SU-DHL-6 (cell line): ENCODE data around the gene SUCO.

Experiments
- H2AFZ ChIP-seq: fragments of 200-600 bp; sonication (generic); 2 replicates; pipeline ENCODE4 v1.6.1; 2014; ENCODE audit warnings: low read depth, mild to moderate bottlenecking, moderate library complexity, mixed read lengths, antibody characterized with exemption, low read length; ENCODE audit not compliant: severe bottlenecking
- H3F3A ChIP-seq: fragments of 200-600 bp; shearing (Covaris generic); 2 replicates; pipeline ENCODE4 v1.6.0; 2016; ENCODE audit warnings: antibody characterized with exemption, mild to moderate bottlenecking; ENCODE audit not compliant: insufficient read depth
- H3K27ac ChIP-seq: fragments of 200-600 bp; sonication (generic); 2 replicates; pipeline ENCODE4 v1.5.1; 2016; ENCODE audit warnings: low read depth, mild to moderate bottlenecking, low read length, moderate library complexity, mixed read lengths
- H3K27me3 ChIP-seq: fragments of 200-600 bp; sonication (generic), shearing (Covaris generic); 2 replicates; pipeline ENCODE4 v1.6.0; 2014; ENCODE audit warnings: mild to moderate bottlenecking, low read length
- H3K36me3 ChIP-seq: fragments of 200-600 bp; sonication (generic); 2 replicates; pipeline ENCODE4 v1.6.1; 2014; ENCODE audit warnings: mild to moderate bottlenecking, low read length, mixed read lengths
- H3K4me2 ChIP-seq: fragments of 300-600, 200-600 bp; shearing (Covaris generic), sonication (generic); 2 replicates; pipeline ENCODE4 v1.6.0; 2014; ENCODE audit warnings: low read length, low read depth, mild to moderate bottlenecking; ENCODE audit not compliant: poor library complexity, severe bottlenecking
- H3K4me3 ChIP-seq: fragments of 200-600 bp; sonication (generic); 2 replicates; pipeline ENCODE4 v1.5.1; 2014; ENCODE audit warnings: antibody characterized with exemption, low read length, mild to moderate bottlenecking, mixed read lengths; ENCODE audit not compliant: insufficient read depth, poor library complexity, severe bottlenecking
- H3K79me2 ChIP-seq: fragments of 200-600 bp; sonication (generic); 2 replicates; pipeline ENCODE4 v1.6.1; 2014; ENCODE audit warnings: mild to moderate bottlenecking, low read length, moderate library complexity; ENCODE audit not compliant: insufficient read depth
- H3K9ac ChIP-seq: fragments of 200-600 bp; sonication (generic); 2 replicates; pipeline ENCODE4 v1.7.0; 2014; ENCODE audit warnings: mild to moderate bottlenecking, low read length
- H3K9me2 ChIP-seq: fragments of 200-600 bp; sonication (generic); replicated peaks from 2 replicates; pipeline ENCODE4 v1.6.1; 2014; ENCODE audit warnings: low read length; ENCODE audit not compliant: insufficient read depth
- H3K9me3 ChIP-seq: fragments of 200-600 bp; sonication (generic); 2 replicates; pipeline ENCODE4 v1.6.1; 2014; ENCODE audit warnings: low read length, mixed read lengths; ENCODE audit not compliant: insufficient read depth
- H4K20me1 ChIP-seq: fragments of 200-600 bp; sonication (generic); 2 replicates; pipeline ENCODE4 v1.6.1; 2014; ENCODE audit warnings: low read depth, mild to moderate bottlenecking, antibody characterized with exemption, low read length, moderate library complexity, mixed read lengths
- EZH2phosphoT487 ChIP-seq: fragments of 200-600 bp; sonication (generic), shearing (Covaris generic); conservative IDR thresholded peaks from 2 replicates; pipeline ENCODE4 v1.6.1; 2018; ENCODE audit warnings: mild to moderate bottlenecking, antibody characterized with exemption, low read length, moderate library complexity, mixed read lengths
- TF ChIP-seq, protein P1 (sequence below): fragments of 200-600 bp; sonication (generic); IDR thresholded peaks from one replicate; pipeline ENCODE4 v1.5.1; 2017; ENCODE audit warnings: antibody characterized with exemption, mild to moderate bottlenecking, low read length, moderate library complexity; ENCODE audit not compliant: insufficient read depth, poor library complexity, severe bottlenecking

The SUCO gene

DNA sequence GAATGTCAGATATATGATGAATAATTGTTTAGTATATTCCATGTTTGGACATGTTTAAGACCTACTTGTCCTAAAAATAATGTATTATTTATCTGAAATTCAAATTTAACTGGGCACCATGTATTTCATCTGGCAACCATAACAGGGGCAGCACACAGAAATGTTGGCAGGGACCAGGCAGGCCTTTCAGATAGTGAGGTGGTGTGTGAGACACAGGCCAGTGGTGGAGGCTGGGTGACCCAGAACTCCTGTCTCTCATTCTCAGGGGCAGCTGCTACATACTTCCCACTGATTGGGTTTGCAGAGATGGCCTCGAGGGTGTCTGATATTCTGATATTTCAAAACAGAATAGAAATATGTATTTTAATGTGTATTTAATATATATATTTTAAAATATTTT lies 124.6 kb downstream of the SUCO start:
- H4K20me1 ChIP-seq = no peaks in the 10 kb centered on the region
- H3K4me2 ChIP-seq = no peak overlapping the region
- no peaks in the 10 kb centered on the region for H3K36me3 ChIP-seq
- no peak overlapping the region for H2AFZ ChIP-seq
- H3K9me2 ChIP-seq = no peaks in the 10 kb centered on the region
- no peak for TF ChIP-seq EZH2phosphoT487
- TF ChIP-seq, protein P1, sequence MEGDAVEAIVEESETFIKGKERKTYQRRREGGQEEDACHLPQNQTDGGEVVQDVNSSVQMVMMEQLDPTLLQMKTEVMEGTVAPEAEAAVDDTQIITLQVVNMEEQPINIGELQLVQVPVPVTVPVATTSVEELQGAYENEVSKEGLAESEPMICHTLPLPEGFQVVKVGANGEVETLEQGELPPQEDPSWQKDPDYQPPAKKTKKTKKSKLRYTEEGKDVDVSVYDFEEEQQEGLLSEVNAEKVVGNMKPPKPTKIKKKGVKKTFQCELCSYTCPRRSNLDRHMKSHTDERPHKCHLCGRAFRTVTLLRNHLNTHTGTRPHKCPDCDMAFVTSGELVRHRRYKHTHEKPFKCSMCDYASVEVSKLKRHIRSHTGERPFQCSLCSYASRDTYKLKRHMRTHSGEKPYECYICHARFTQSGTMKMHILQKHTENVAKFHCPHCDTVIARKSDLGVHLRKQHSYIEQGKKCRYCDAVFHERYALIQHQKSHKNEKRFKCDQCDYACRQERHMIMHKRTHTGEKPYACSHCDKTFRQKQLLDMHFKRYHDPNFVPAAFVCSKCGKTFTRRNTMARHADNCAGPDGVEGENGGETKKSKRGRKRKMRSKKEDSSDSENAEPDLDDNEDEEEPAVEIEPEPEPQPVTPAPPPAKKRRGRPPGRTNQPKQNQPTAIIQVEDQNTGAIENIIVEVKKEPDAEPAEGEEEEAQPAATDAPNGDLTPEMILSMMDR = no peak
- H3K27ac ChIP-seq = no peak overlapping the region
- H3K79me2 ChIP-seq = no peaks in the 10 kb centered on the region
- H3K9me3 ChIP-seq = no peaks in the 10 kb centered on the region
- no peaks in the 10 kb centered on the region for H3F3A ChIP-seq
- H3K4me3 ChIP-seq = no peak overlapping the region
- H3K27me3 ChIP-seq = no peaks in the 10 kb centered on the region
- H3K9ac ChIP-seq = no peak overlapping the region

DNA sequence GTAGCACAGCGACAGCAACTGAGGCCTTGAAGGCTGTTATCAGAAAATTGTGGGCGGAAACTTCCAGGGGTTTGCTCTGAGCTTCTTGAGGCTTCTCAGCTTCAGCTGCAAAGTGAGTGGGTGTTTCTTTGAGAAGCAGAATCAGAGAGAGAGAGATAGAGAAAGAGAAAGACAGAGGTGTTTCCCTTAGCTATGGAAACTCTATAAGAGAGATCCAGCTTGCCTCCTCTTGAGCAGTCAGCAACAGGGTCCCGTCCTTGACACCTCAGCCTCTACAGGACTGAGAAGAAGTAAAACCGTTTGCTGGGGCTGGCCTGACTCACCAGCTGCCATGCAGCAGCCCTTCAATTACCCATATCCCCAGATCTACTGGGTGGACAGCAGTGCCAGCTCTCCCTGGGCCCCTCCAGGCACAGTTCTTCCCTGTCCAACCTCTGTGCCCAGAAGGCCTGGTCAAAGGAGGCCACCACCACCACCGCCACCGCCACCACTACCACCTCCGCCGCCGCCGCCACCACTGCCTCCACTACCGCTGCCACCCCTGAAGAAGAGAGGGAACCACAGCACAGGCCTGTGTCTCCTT lies 126.0 kb downstream of the SUCO start, which contains the start of gene FASLG:
Gene FASLG, plus strand, starts transcription at position 233 of the 583 bp plus-strand sequence. Its CDS starts 99 bp downstream, at position 332.
- H3F3A ChIP-seq = no peaks in the 10 kb centered on the region
- H3K4me3 ChIP-seq = no peak within 1 kb of the TSS
- no peak within 1 kb of the TSS for H2AFZ ChIP-seq
- no peak within 1 kb of the TSS for H3K27ac ChIP-seq
- H4K20me1 ChIP-seq = no peaks in the 10 kb centered on the region
- no peak within 1 kb of the TSS for H3K4me2 ChIP-seq
- H3K36me3 ChIP-seq = no peaks in the 10 kb centered on the region
- no peaks in the 10 kb centered on the region for H3K79me2 ChIP-seq
- H3K9me3 ChIP-seq = no peaks in the 10 kb centered on the region
- no peaks in the 10 kb centered on the region for H3K9me2 ChIP-seq
- TF ChIP-seq EZH2phosphoT487 = no peak
- TF ChIP-seq, protein P1 = no peak
- H3K9ac ChIP-seq = no peak within 1 kb of the TSS
- no peaks in the 10 kb centered on the region for H3K27me3 ChIP-seq

DNA sequence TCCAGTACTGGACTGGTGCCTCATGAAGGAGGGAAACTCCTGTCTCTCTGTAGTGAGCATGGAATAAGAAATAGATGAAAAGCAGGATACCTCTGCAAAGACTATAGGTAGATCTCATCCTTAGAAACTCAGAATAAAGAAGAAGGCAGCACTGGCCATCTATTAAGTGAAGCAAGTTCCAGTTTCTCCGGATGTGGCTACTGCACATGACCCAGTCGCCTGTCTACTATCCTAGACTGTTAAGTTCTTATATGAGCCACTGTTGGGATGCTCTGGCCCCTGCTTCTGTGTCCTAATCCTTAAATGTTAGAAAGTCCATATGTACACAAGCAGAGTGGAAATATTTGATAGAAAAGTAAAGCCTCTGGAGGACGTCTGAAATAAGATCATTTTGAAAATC lies 128.2 kb downstream of the SUCO start:
- Histone ChIP-seq H3K4me3 (no peak overlapping the region), H4K20me1 (no peaks in the 10 kb centered on the region), H3K27ac (no peak overlapping the region), H3K27me3 (no peaks in the 10 kb centered on the region), H3K9me2 (no peaks in the 10 kb centered on the region), H2AFZ (no peak overlapping the region), H3F3A (no peaks in the 10 kb centered on the region), H3K9me3 (no peaks in the 10 kb centered on the region), H3K79me2 (no peaks in the 10 kb centered on the region), H3K9ac (no peak overlapping the region), H3K4me2 (no peak overlapping the region), H3K36me3 (no peaks in the 10 kb centered on the region)
- TF ChIP-seq, protein P1 = no peak
- TF ChIP-seq EZH2phosphoT487 = no peak
